ENCODE measurements around the gene SMAGP. TPM values are rescaled to one million over a fixed set of nuclear protein-coding genes. Genes with fewer than 3 reads are reported as not detected.

Gene SMAGP
- total RNA-seq, 1 experiment from 2014 or later, result 7.5 TPM

DNA sequence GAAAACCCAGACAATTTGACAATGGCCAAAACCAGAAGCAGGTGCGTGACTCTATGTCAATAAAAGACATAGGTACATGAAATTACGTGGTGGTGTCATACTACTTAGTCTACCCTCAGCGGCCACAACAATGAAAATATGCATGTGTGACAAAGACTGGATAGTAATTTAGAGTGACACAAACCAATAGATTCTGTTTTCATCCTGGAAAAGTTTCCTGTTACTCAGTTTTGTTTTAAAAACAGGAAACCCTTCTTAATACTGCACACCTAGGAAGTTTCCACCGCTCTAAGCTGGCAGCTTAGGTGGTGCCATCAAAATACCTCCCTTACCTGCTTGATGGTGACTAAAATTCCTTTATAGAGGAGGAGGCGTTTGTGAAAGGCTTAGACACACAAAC lies 67.5 kb downstream of the SMAGP start:
- DNase-seq (ENCODE audit: low spot score), result no peak
- in situ Hi-C loops (cut with HindIII; ENCODE audit: low sequenced_read_pairs), result no loop called here

DNA sequence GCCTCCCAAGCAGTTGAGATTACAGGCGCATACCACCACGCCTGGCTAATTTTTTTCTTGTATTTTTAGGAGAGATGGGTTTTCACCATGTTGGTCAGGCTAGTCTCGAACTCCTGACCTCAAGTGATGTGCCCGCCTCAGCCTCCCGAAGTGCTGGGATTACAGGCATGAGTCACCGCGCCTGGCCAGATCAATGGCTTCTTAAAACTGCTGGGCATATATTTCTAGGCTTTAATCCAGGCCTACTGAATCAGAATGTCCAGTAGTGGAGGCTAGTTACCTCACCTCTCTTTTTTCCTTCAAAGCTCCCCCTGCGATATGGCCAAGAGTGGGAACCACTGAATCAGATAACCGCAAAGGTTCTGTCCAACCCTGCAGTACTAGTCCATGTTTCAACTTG lies 69.4 kb downstream of the SMAGP start:
- no peak for DNase-seq (ENCODE audit: low spot score)
- in situ Hi-C loops (cut with HindIII; ENCODE audit: low sequenced_read_pairs), result no loop called here

DNA sequence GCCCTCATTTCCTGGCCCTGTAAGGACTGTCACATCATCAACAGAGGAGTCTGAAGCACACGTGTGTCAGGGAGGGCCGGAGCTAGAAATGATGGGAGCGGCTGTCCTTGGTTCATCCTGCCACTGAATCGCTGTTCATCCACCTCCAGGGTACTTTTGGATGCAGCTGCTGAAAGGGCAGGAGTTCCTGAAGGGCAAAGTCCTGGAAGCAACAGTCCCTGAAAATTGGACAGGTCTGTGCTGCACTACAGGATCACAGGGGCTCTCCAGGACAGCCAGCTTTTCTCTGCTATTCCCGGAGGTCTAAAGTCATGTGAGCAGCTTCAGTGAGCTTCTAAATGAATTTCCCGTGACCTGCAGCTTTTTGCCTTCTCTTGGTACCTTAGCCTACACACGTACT lies 70.1 kb downstream of the SMAGP start:
- in situ Hi-C loops (cut with HindIII; ENCODE audit: low sequenced_read_pairs), result no loop called here
- DNase-seq (ENCODE audit: low spot score), result no peak

DNA sequence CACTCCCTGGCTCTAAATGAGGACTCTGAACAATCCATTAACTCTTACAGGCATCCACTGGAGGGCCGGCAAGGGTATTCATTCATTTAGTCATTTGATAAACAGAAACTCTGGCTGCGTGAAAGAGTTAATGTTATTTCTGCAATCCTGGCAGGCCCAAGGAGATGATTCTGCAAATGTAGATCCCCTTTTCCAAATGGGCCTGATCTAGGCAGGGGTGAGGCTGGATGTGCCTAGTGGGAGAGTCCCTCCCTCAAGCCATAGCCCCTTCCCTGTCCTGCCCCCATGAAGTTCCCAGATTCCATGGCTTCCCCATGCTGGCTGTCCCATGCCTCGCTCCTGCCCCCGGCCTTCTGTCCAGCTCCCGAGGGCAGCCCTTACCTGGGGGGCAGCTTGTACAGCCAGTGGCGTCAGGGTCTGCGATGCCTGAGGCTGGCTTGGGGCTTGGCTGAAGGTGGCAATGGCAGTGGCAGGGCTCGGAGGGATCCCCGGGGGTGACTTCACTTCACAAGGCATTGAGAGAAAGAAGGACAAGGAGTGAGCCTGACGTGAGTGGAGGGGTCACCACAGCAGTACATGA lies 70.8 kb downstream of the SMAGP start:
- no peak for DNase-seq (ENCODE audit: low spot score)
- in situ Hi-C loops (cut with HindIII; ENCODE audit: low sequenced_read_pairs), result no loop called here

DNA sequence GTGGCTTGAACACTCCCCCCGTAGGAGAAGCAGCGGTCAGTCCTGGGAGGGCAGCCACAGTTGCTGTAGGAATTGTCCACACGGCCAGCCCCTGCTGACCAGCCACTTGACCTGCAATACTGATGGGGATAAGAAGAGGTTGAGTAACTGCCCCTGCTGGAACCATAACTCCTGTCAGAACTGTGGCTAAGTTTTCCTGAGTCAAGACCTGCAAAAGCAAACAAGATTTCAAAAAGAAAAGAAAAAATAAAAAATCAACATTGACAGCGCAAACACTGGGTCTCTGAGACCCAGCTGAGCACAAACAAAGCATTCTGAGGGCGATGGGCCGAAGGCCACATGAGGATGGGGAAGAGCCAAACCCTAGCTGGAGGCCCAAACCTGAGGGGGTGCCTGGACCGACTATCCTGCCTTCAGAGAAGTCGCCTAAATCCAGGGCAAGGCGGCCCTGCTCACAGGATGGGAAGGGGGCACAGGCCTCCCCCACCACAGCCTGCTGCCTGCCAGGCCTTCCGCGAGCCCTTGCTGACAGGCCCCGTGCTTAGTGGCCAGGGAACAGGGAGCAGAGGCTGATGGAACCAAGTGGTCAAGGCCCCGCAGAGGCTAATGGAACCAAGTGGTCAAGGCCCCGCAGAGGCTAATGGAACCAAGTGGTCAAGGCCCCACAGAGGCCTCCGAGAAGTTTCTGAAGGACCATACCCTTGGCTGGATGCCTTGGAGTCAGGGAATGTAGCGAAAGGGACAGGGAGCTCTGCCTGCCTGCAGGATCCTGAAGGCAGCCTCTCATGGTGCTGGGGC lies 71.4 kb downstream of the SMAGP start:
- no peak for DNase-seq (ENCODE audit: low spot score)
- in situ Hi-C loops (cut with HindIII; ENCODE audit: low sequenced_read_pairs), result no loop called here

DNA sequence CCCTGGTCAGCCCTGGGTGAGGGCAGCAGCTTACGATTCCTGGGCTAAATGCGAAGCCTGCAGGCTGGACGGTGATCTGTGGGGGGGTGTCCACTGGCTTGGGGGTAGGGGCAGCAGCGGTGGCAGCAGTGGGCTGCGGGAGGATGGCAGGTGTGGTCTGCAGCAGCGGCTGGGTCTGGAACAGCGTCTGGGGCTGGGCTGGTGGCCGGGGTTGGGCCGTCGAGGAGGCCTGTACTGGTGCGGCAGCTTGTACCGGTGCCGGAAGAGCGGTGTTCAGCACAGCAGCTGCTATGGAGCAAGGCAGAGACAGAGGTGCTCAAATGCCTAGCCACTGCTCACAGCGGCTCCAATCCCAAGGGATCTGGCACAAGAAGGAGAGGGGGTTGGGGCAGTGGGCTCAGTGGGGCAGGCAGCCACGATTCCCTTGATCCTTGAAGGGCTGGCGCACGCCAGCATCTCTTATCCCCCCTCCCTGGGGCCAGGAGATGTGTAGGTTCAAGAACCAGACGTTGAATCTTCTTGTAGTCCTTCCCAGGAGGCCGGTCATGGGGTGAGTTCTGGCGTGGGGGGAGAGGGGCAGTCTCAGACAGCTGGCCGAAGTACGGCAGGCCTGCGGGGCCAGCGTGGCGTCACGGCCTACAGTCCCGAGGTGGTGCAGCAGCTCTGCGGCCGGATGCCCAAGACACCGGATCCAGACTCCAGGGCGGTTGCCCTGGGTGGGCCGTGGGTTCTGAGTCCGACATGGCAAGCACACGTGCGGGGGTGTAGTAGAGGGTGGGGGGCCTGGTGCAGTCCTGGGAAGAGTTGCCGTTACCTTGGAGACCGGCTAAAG lies 72.3 kb downstream of the SMAGP start:
- DNase-seq (ENCODE audit: low spot score), result no peak
- in situ Hi-C loops (cut with HindIII; ENCODE audit: low sequenced_read_pairs), result no loop called here

DNA sequence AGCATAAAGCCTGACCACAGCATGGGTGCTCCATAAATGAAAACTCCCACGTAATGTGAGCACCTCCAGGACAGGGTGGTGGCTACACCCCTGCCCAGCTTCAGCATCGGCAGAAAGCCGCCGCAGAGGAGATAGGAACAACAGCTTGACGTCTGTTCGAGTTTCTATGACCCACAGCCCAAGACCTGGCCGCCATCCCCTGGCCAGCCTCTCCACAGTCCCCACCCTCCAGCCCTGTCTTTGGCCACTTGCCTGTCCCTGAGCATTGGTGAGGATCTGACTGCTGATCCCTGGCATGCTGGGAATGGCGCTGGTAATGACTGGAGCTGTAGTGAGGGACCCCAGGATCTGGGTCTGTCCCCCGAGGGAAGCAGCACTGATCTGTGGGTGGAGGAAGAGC lies 73.7 kb downstream of the SMAGP start:
- in situ Hi-C loops (cut with HindIII; ENCODE audit: low sequenced_read_pairs), result no loop called here
- no peak for DNase-seq (ENCODE audit: low spot score)

DNA sequence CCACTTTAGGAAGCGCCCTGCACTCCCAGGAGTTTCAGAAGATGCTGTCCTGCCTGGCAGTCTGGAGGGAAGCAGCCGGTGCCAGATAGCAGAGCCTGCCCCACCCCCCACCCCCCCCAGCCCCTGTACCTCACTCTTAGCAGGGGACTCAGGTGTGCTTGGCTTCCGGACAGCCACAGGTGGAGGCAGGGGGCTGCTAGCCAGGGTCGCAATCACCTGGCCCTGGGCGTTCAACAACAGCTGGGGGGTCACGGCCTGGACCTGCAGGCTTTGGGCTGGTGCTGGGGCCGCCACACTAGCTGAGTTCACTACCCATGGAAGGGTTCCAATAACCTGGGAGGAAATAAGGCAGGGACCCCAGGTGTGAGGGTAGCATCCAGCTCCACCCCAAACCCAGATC lies 74.4 kb downstream of the SMAGP start:
- in situ Hi-C loops (cut with HindIII; ENCODE audit: low sequenced_read_pairs), result no loop called here
- no peak for DNase-seq (ENCODE audit: low spot score)

Other genes starting within 250 kb of the SMAGP start
- 24.6 and 37.1 TPM in 2 replicates for gene SLC11A2, start 244.0 kb downstream of the SMAGP start, total RNA-seq (2014; rRNA removed; shearing (Covaris generic))
- 47.9 and 63.2 TPM in 2 replicates for gene LETMD1, start 222.1 kb downstream of the SMAGP start, total RNA-seq (2014; rRNA removed; shearing (Covaris generic))
- 9.8 and 19.8 TPM in 2 replicates for gene CSRNP2, start 186.8 kb downstream of the SMAGP start, total RNA-seq (2014; rRNA removed; shearing (Covaris generic))
- gene TFCP2, start 97.3 kb downstream of the SMAGP start, total RNA-seq (2014; rRNA removed; shearing (Covaris generic)), result 30.9 and 46.8 TPM in 2 replicates
- gene POU6F1, start 52.4 kb downstream of the SMAGP start, total RNA-seq (2014; rRNA removed; shearing (Covaris generic)), result 0.98 and 4.1 TPM in 2 replicates
- gene DAZAP2, start 31.6 kb downstream of the SMAGP start, total RNA-seq (2014; rRNA removed; shearing (Covaris generic)), result 88.8 and 94.2 TPM in 2 replicates
- gene BIN2, start 53.8 kb upstream of the SMAGP start, total RNA-seq (2014; rRNA removed; shearing (Covaris generic)), result not detected in 2 replicates
- not detected in 2 replicates for gene CELA1, start 76.3 kb upstream of the SMAGP start, total RNA-seq (2014; rRNA removed; shearing (Covaris generic))
- gene GALNT6, start 121.0 kb upstream of the SMAGP start, total RNA-seq (2014; rRNA removed; shearing (Covaris generic)), result 5.8 and 18.1 TPM in 2 replicates
- 1.4 and 2.2 TPM in 2 replicates for gene SLC4A8, start 154.4 kb upstream of the SMAGP start, total RNA-seq (2014; rRNA removed; shearing (Covaris generic))